Measurements from ENCODE around the gene FMNL2.

DNA sequence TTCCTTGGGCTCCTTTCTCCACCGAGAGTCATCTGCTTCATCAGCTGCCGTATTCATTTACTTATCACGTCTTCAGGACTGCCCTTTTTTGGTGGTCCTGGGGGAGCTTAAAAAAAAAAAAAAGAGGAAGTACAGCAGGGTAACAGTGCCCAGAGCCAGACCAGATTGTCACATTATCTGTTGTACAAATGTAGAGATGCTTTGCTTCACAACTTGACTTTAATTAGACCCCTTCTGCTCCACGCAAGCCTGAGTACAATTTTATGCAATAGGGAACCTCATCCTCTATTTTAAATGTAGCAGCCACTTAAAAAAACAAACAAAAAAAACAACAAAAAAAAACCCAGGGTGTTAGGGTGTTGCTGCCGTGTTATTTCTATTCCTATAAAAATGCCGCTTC, 254.0 kb downstream of the FMNL2 start:
- no peak for TF ChIP-seq RFX5 (IDR thresholded peaks at IDR 0.05; ENCODE audit: low read depth, low read length)
- TF ChIP-seq POLR2A (IDR thresholded peaks at IDR 0.05; ENCODE audit: low read depth, low read length), result no peak
- TF ChIP-seq, protein P1, sequence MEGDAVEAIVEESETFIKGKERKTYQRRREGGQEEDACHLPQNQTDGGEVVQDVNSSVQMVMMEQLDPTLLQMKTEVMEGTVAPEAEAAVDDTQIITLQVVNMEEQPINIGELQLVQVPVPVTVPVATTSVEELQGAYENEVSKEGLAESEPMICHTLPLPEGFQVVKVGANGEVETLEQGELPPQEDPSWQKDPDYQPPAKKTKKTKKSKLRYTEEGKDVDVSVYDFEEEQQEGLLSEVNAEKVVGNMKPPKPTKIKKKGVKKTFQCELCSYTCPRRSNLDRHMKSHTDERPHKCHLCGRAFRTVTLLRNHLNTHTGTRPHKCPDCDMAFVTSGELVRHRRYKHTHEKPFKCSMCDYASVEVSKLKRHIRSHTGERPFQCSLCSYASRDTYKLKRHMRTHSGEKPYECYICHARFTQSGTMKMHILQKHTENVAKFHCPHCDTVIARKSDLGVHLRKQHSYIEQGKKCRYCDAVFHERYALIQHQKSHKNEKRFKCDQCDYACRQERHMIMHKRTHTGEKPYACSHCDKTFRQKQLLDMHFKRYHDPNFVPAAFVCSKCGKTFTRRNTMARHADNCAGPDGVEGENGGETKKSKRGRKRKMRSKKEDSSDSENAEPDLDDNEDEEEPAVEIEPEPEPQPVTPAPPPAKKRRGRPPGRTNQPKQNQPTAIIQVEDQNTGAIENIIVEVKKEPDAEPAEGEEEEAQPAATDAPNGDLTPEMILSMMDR (conservative IDR thresholded peaks at IDR 0.05; ENCODE audit: low read depth, low read length), result no peak
- TF ChIP-seq MAFK (IDR thresholded peaks at IDR 0.05; ENCODE audit: low read depth, low read length), result no peak

All from IMR-90 (cell line).